ENCODE results near the gene C14orf119.

C14orf119 gene

GRCh38 chr14:23126548-23127278, 31.4 kb downstream of the C14orf119 start:
- Histone ChIP-seq H3K4me3 (ENCODE audit: low read length) (no peak overlapping the region), H3F3A (ENCODE audit: control insufficient read depth, insufficient read depth) (no peaks in the 10 kb centered on the region), H3K27ac (ENCODE audit: low read depth, low read length) (no peak overlapping the region), H3K79me2 (ENCODE audit: control insufficient read depth, low read length) (no peaks in the 10 kb centered on the region), H3K9me3 (ENCODE audit: control insufficient read depth, insufficient read depth, low read length) (no peaks in the 10 kb centered on the region), H3K4me2 (ENCODE audit: low read length) (no peak overlapping the region), H3K27me3 (ENCODE audit: control insufficient read depth, low read length) (peaks cover 7% of the 10 kb centered on the region), H3K9me2 (replicated peaks; ENCODE audit: control insufficient read depth, low read length) (no peaks in the 10 kb centered on the region), H3K36me3 (ENCODE audit: control insufficient read depth, low read length) (no peaks in the 10 kb centered on the region), H3K4me1 (ENCODE audit: control insufficient read depth, low read length) (peaks cover 10% of the 10 kb centered on the region), H4K20me1 (ENCODE audit: control insufficient read depth, insufficient read depth, low read depth, low read length) (no peaks in the 10 kb centered on the region)
- TF ChIP-seq, protein P1, sequence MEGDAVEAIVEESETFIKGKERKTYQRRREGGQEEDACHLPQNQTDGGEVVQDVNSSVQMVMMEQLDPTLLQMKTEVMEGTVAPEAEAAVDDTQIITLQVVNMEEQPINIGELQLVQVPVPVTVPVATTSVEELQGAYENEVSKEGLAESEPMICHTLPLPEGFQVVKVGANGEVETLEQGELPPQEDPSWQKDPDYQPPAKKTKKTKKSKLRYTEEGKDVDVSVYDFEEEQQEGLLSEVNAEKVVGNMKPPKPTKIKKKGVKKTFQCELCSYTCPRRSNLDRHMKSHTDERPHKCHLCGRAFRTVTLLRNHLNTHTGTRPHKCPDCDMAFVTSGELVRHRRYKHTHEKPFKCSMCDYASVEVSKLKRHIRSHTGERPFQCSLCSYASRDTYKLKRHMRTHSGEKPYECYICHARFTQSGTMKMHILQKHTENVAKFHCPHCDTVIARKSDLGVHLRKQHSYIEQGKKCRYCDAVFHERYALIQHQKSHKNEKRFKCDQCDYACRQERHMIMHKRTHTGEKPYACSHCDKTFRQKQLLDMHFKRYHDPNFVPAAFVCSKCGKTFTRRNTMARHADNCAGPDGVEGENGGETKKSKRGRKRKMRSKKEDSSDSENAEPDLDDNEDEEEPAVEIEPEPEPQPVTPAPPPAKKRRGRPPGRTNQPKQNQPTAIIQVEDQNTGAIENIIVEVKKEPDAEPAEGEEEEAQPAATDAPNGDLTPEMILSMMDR (IDR thresholded peaks at IDR 0.05; ENCODE audit: low read depth, low read length, poor library complexity, severe bottlenecking) = no peak
- TF ChIP-seq EZH2phosphoT487 (IDR thresholded peaks at IDR 0.05; ENCODE audit: borderline replicate concordance, low read length) = no peak

DNA sequence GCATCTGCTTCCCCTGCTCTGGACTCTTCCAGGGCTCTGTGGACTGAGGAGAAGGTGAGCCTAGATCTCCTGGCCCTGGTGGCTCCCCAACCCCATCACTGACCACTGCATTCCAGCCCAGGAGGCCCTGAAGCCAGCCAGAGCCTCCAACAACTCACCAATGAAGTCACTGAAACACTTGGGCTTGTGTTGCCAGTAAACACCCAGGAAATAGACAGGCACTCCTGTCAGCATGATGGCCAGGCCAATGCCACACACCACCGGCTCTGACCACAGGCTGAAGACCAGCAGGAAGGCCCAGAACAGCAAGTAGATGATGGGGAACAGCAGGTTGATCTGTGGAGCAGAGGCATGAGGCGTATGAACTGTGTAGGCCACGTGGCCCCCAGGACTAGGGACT, 32.6 kb downstream of the C14orf119 start:
- no peak overlapping the region for H3K4me2 ChIP-seq (ENCODE audit: low read length)
- no peaks in the 10 kb centered on the region for H3K36me3 ChIP-seq (ENCODE audit: control insufficient read depth, low read length)
- no peaks in the 10 kb centered on the region for H3K79me2 ChIP-seq (ENCODE audit: control insufficient read depth, low read length)
- H3K4me1 ChIP-seq (ENCODE audit: control insufficient read depth, low read length) = peaks cover 6% of the 10 kb centered on the region; the same call in 1 of the 2 replicates
- H3K27ac ChIP-seq (ENCODE audit: low read depth, low read length) = no peak overlapping the region
- H3F3A ChIP-seq (ENCODE audit: control insufficient read depth, insufficient read depth) = no peaks in the 10 kb centered on the region
- no peaks in the 10 kb centered on the region for H4K20me1 ChIP-seq (ENCODE audit: control insufficient read depth, insufficient read depth, low read depth, low read length)
- no peaks in the 10 kb centered on the region for H3K9me2 ChIP-seq (replicated peaks; ENCODE audit: control insufficient read depth, low read length)
- H3K4me3 ChIP-seq (ENCODE audit: low read length) = no peak overlapping the region
- no peaks in the 10 kb centered on the region for H3K9me3 ChIP-seq (ENCODE audit: control insufficient read depth, insufficient read depth, low read length)
- H3K27me3 ChIP-seq (ENCODE audit: control insufficient read depth, low read length) = peaks cover 7% of the 10 kb centered on the region
- TF ChIP-seq, protein P1 (IDR thresholded peaks at IDR 0.05; ENCODE audit: low read depth, low read length, poor library complexity, severe bottlenecking) = no peak

DNA sequence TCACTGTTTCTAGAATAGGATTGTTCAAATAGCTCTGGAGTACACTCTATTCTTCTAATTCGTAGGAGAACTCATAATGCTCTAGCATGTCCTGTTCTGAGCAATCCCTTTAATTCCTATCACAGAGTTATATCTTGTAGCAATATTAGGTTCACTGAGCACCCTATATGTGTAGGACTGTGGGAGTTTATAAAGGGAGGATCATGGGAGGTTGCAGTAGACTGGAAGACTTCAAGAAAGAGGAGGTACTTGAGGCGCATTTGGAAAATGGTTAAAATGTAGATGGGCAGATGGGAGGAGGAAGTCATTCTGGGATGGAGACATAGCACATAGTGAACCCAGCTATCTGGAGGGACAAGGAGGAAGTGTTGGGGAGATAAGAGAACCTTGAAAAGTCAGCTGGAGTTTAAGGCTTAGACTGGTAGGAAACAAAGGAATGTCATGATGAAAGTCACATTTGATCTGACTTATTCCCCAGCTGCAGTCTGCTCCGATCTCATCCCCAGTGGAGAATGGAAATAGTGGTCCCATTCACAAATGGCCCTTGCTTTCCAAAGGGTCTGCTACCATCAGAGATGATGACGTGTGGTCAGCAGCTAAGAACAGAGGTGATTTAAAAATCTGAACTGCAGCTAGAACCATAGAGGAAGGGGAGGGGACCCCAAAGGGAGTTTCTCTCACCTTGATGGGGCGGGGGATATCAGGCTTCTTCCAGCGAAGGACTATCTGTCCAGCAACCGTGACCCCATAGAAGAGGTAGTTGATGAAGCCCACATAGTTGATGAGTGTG, 33.9 kb downstream of the C14orf119 start:
- H3K79me2 ChIP-seq (ENCODE audit: control insufficient read depth, low read length) = no peaks in the 10 kb centered on the region
- H3K9me3 ChIP-seq (ENCODE audit: control insufficient read depth, insufficient read depth, low read length) = no peaks in the 10 kb centered on the region
- H3K4me1 ChIP-seq (ENCODE audit: control insufficient read depth, low read length) = peaks cover 13% of the 10 kb centered on the region
- H3K4me3 ChIP-seq (ENCODE audit: low read length) = no peak overlapping the region
- no peaks in the 10 kb centered on the region for H4K20me1 ChIP-seq (ENCODE audit: control insufficient read depth, insufficient read depth, low read depth, low read length)
- no peaks in the 10 kb centered on the region for H3K9me2 ChIP-seq (replicated peaks; ENCODE audit: control insufficient read depth, low read length)
- H3K36me3 ChIP-seq (ENCODE audit: control insufficient read depth, low read length) = no peaks in the 10 kb centered on the region
- no peaks in the 10 kb centered on the region for H3F3A ChIP-seq (ENCODE audit: control insufficient read depth, insufficient read depth)
- H3K27me3 ChIP-seq (ENCODE audit: control insufficient read depth, low read length) = peaks cover 7% of the 10 kb centered on the region
- H3K27ac ChIP-seq (ENCODE audit: low read depth, low read length) = no peak overlapping the region
- no peak overlapping the region for H3K4me2 ChIP-seq (ENCODE audit: low read length)
- TF ChIP-seq, protein P1 (IDR thresholded peaks at IDR 0.05; ENCODE audit: low read depth, low read length, poor library complexity, severe bottlenecking) = no peak
- TF ChIP-seq EZH2phosphoT487 (IDR thresholded peaks at IDR 0.05; ENCODE audit: borderline replicate concordance, low read length) = no peak
